Stimulated activated CD8-positive, alpha-beta memory T cell treated with anti-CD3 and anti-CD28 coated beads, Interleukin-4, amount 100 ng/mL, for 4 hours (primary cell): Measurements from ENCODE around the gene SETDB1.
"Not testable (repeated sequence)": the region's sequence is repeated elsewhere in the genome, so short reads cannot be mapped to it uniquely, and the experiment has no call there.

Source experiments
- DNase-seq, 2 donors: peaks; one replicate each; pipeline ENCODE4 v3.0.0-alpha.2; 2020; ENCODE audit warnings: low read depth in 2 of 2, low spot score in 1 of 2

The SETDB1 gene

DNA sequence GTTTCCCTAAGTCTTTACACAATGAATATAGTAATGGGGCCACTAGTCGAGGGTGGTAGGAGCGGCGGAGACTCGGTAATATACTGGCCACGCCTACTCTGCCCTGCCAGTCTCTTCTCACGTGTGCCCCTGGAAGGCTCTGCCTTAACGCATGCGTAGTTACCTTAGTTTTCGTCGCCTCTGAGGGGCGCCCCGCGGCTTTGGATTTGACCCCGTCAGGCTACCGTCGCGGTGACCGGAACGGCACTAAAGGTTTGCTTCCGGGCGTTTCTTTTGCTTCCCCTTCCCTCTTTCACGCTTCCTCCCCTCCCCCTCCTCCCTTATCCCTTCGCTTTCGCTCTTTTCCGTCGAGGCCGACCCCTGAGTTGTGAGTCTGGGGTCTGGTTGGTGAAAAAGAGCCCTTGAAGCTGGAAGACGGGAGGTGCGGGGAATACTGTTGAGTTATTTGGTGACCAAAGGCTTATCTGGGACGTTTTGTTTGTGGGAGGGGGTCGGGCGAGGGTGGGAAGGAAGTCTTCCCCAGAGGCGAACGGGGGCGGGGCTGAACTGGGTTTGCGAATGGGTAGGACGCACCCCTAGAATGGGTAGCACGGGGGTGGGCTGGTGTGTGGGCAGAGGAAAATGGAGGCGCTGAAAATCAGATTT is at the start of gene SETDB1:
Gene SETDB1 (plus strand): TSS at position 267 of the 645 bp plus-strand sequence. CDS start 1,352 bp downstream, outside the sequence.
- peak; percentile 85 to 89 for DNase-seq

GRCh38 chr1:150878931-150879330 is 47.2 kb upstream of the SETDB1 start:
- DNase-seq, result not testable (repeated sequence)

GRCh38 chr1:150881331-150882070 is 44.7 kb upstream of the SETDB1 start:
- DNase-seq, result no peak

- DNase-seq, result not testable (repeated sequence)
These were observed 43.0 kb upstream of the SETDB1 start for GRCh38 chr1:150883121-150883520.

- no peak for DNase-seq
These were observed 39.1 kb upstream of the SETDB1 start, which contains the start of gene CTXND2 for GRCh38 chr1:150887018-150887417. CTXND2 (plus strand) TSS chr1:150887136; CDS start chr1:150912315, 25,179 bp downstream.

GRCh38 chr1:150888727-150889126 is 37.4 kb upstream of the SETDB1 start:
- no peak for DNase-seq

DNA sequence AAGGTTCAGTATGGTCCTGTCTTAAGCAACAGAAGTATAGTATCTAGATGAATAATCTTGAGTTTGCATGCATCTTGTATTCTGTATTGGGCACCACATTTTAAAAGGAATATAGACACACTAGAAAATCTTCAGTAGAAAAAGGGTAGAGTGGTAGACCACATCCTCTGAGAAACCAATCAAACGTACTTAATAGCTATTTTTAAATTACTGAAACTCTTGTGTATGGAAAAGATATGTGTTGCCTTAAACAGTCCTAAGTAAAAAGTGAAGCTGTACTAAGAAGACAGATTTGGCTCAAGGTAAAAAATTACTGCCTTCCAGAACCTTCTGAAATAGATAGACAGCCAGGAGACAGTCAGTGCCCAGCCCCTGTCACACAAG is 36.1 kb upstream of the SETDB1 start:
- no peak for DNase-seq

DNA sequence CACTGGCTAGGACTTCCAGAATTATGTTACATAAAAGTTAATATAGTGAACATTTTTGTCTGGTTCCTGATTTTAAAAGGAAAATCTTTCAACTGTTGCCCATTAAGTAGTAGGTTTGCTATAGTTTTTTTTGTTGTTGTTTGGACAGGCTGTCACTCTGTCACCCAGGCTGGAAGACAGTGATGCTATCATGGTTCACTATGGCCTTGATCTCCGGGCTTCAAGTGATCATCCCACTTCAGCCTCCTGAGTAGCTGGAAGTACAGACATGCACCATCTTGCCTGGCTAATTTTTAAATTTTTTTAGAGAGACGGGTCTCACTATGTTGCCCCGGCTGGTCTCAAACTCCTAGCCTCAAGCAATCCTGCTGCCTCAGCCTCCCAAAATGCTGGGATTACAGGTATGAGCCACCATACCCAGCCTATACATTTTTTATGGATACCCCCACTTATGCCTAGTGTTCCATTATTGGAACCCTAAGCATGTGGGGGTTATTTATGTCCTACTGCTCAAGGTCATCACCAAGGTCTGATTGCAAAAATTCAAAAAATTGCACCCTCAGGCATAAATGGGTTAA is 32.7 kb upstream of the SETDB1 start:
- DNase-seq, result no peak

- no peak for DNase-seq
These were observed 30.5 kb upstream of the SETDB1 start for GRCh38 chr1:150895618-150896017.

- DNase-seq, result not testable (repeated sequence)
These were observed 26.4 kb upstream of the SETDB1 start for GRCh38 chr1:150899795-150900194.

DNA sequence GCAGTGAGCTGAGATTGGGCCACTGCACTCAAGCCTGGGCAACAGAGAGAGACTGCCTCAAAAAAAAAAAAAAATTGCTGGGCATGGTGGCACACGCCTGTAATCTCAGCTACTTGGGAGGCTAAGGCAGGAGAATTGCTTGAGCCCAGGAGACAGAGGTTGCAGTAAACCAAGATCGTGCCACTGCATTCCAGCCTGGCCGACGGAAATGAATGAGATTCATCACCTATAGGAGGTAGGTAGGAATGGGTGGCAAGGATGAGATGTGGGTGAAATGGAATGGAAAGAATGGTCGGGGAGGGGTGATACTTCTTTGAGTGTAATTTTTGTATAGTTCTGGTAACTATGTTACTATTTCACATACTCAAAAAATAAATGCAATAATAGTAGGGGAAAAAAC is 23.8 kb upstream of the SETDB1 start:
- no peak for DNase-seq

- DNase-seq, result no peak
These were observed 23.4 kb upstream of the SETDB1 start for GRCh38 chr1:150902751-150903150.

GRCh38 chr1:150905301-150905700 is 20.9 kb upstream of the SETDB1 start:
- DNase-seq, result no peak

DNA sequence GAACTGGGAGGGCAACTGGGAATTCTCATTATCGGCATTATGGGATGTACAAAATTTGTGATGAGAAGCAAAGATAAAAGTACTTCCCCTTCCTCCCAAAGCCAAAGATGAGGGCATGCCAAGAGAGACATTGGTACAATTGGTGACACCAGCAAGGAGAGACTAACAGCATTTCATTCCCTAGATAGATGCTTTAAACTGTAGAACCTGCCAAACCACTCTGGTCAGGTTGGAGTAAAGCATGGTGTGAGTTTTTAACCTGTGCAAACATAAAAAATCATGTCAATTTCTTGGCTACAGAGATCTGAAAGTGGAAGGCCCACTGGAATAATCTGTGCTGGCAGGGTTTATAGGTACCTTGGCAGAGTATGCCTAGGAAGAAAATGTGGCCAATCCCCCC is 19.8 kb upstream of the SETDB1 start:
- no peak for DNase-seq

DNA sequence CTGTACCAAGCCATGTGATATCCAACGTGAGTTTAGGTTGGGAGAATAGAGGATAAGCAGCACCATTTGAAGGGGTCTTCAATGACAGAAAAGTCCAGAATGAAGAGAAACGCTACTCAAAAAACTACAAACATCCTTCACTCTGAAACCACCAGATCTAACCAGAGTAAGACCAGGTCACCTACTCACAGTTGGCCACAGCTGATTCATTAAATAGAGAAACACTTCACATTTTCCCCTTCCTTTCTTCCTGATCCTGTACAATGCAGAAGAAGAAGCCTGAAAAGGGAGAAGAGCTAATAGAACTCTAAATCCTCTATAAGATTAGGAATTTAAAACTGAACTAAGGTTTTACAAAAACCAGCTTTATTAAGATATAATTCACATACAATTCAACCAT is 19.4 kb upstream of the SETDB1 start:
- no peak for DNase-seq

GRCh38 chr1:150909585-150910180 is 16.5 kb upstream of the SETDB1 start:
- DNase-seq, result no peak

DNA sequence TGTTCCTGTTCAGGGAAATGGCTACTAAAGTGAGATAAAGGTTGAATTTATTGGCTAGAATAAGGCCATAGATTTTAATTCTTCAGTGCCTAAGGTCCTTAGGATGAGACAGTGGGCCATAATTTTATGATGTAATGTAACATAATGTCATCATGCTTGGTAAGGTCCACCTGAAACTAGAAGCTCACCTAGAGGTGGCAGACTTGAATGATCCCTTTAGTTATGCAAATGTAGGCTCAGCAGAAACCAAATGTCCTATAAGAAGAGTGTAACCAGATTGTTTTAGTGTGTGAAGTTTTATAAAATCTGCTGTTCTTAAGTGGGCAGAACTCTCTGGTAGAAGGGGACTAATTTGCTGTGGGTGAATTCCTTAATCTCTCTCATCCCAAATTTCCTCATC is 13.5 kb upstream of the SETDB1 start:
- no peak for DNase-seq

DNA sequence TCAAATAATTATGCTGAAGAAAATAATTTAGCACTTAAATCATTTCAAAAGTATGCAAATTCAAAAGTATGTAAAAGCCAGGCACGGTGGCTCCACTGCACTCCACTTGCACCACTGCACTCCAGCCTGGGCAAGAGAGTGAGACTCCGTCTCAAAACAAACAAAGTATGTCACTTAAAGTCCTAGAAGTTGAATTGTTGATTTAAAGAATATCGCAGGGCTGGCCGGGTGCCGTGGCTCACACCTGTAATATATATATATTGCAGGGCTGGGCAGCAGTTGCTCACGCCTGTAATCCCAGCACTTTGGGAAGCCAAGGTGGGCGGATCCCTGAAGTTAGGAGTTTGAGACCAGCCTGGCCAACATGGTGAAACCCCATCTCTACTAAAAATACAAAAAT is 8.8 kb upstream of the SETDB1 start:
- DNase-seq, result no peak

- DNase-seq, result peak; percentile 57 to 65
These were observed 3.6 kb upstream of the SETDB1 start for GRCh38 chr1:150922519-150922975.

DNA sequence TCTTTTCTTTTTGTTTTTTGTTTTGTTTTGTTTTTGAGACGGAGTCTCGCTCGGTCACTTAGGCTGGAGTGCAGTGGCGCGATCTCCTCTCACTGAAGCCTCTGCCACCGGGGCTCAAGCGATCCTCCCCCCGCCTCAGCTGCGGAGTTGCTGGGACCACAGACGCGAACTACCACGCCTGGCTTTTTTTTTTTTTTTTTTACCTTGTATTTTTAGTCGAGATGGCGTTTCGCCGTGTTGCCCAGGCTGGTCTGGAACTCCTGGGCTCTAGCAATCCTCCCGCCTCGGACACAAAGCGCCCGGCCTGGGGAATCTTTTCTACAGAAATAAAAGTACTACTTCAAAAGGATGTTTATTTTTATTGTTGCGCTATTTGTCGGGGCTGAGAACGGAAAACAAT is 1.1 kb upstream of the SETDB1 start:
- no peak for DNase-seq

GRCh38 chr1:150927624-150928023 is 1.5 kb downstream of the SETDB1 start:
- no peak for DNase-seq

DNA sequence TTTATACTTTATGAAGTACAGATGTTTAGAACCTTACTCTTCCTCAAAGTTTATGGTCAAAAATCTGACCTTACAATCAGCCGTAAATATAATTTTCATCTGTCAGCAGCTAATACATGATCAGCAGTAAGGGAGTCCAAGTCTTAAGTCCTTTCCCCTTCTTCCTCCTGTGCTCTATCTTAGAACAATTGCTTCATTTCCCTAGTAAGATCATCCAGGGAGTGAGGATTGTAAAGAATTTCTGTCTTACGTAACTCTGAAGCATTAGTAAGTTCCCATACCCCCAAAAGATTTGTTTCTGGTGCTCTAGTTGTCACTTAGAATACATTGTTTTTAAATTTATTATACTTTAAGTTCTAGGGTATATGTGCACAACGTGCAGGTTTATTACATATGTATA is 2.1 kb downstream of the SETDB1 start:
- no peak for DNase-seq
